B cell (primary cell): ENCODE results near the gene VPS9D1.

Experiments
- CTCF ChIP-seq: fragments of 200-600 bp; IDR thresholded peaks from one replicate; pipeline ENCODE4 v1.8.0; 2022; ENCODE audit warnings: antibody characterized with exemption, mild to moderate bottlenecking
- EZH2 ChIP-seq: IDR thresholded peaks from 2 replicates; pipeline ENCODE4 v1.6.1; 2012; ENCODE audit warnings: borderline replicate concordance, low read depth, mild to moderate bottlenecking, moderate library complexity, low read length; ENCODE audit not compliant: insufficient read depth, poor library complexity, severe bottlenecking

- no peak for TF ChIP-seq EZH2
- no peak for TF ChIP-seq CTCF
Observed at GRCh38 chr16:89732142-89732917, 11.6 kb upstream of the VPS9D1 start.
